CD4-positive, alpha-beta T cell (primary cell): ENCODE results near the gene ADGRG6. TPM values are rescaled to one million over a fixed set of nuclear protein-coding genes. Genes with fewer than 3 reads are reported as not detected.

Experiments used
- ATAC-seq: fragments of 200-7000 bp; cut with Tn5 transposase; one replicate; pipeline ENCODE4 v1.10.0; 2022; ENCODE audit warnings: mild to moderate bottlenecking; ENCODE audit not compliant: poor library complexity
- CTCF ChIA-PET: fragments of 350-600 bp; sonication (Branson Sonifier 250); formaldehyde crosslinking; loops from one replicate; lab custom pipeline; 2021; ENCODE audit warnings: antibody characterized with exemption, inconsistent platforms; lab: Charles Lee
- POLR2A ChIA-PET: fragments of 350-600 bp; sonication (Branson Sonifier 250); formaldehyde crosslinking; loops from one replicate; lab custom pipeline; 2021; ENCODE audit warnings: antibody characterized with exemption, inconsistent platforms; lab: Charles Lee
- DNase-seq, 14 experiments: peaks; one replicate each; pipeline ENCODE4 v3.0.0-alpha.2; 2013 to 2020; ENCODE audit warnings: mixed read lengths in 2 of 14
- H3K27ac ChIP-seq, 2 donors: one replicate each; pipeline versions ENCODE4 v1.5.1 to v1.7.0; 2013; ENCODE audit warnings: low read length in 2 of 2, low read depth in 1 of 2, mild to moderate bottlenecking in 1 of 2
- H3K27me3 ChIP-seq, 2 experiments: 1 replicate in 1 of 2; 2 replicates in 1 of 2; pipeline versions ENCODE4 v1.6.1 to v1.7.0; 2013; ENCODE audit warnings: low read length in 2 of 2, control low read depth in 1 of 2, mild to moderate bottlenecking in 1 of 2, moderate library complexity in 1 of 2; ENCODE audit not compliant: insufficient read depth in 2 of 2, control insufficient read depth in 1 of 2
- H3K36me3 ChIP-seq: one replicate; pipeline ENCODE4 v1.6.1; 2013; ENCODE audit warnings: low read length, control low read depth; ENCODE audit not compliant: insufficient read depth
- H3K4me1 ChIP-seq: one replicate; pipeline ENCODE4 v1.6.1; 2013; ENCODE audit warnings: low read length, control low read depth; ENCODE audit not compliant: insufficient read depth
- H3K4me3 ChIP-seq: one replicate; pipeline ENCODE4 v1.5.1; 2013; ENCODE audit warnings: mild to moderate bottlenecking, low read length, moderate library complexity
- H3K9me3 ChIP-seq, 2 experiments: 1 replicate in 1 of 2; 2 replicates in 1 of 2; pipeline versions ENCODE4 v1.6.1 to v1.7.0; 2013; ENCODE audit warnings: low read length in 2 of 2, mild to moderate bottlenecking in 2 of 2, control low read depth in 1 of 2, moderate library complexity in 1 of 2; ENCODE audit not compliant: control insufficient read depth in 1 of 2, insufficient read depth in 1 of 2
- H3K27ac Mint-ChIP-seq: one replicate; pipeline ENCODE4 v1.8.0; 2020; ENCODE audit warnings: mixed read lengths
- H3K27me3 Mint-ChIP-seq: one replicate; pipeline ENCODE4 v1.8.0; 2021; ENCODE audit warnings: mixed read lengths
- H3K36me3 Mint-ChIP-seq: one replicate; pipeline ENCODE4 v1.8.0; 2021; ENCODE audit warnings: low read depth, mixed read lengths
- H3K4me1 Mint-ChIP-seq: one replicate; pipeline ENCODE4 v1.8.0; 2021; ENCODE audit warnings: low read depth, mixed read lengths
- H3K4me3 Mint-ChIP-seq: one replicate; pipeline ENCODE4 v1.8.0; 2020; ENCODE audit warnings: mild to moderate bottlenecking, mixed read lengths
- H3K9me3 Mint-ChIP-seq: one replicate; pipeline ENCODE4 v1.8.0; 2020; ENCODE audit warnings: mixed read lengths
- intact Hi-C, 2 experiments: fragments of 100-400 bp; cut with DNase I in 1 of 2; cut with micrococcal nuclease in 1 of 2; formaldehyde crosslinking; loops; one replicate each; pipeline versions ENCODE4 v1.15.1 to v1.9.0; 2023 to 2025; cut with DNase I, micrococcal nuclease
- total RNA-seq, 174 experiments: library from RNA in 2 of 174; stranded (reverse) in 2 of 174; gene quantifications; one replicate each; pipeline ENCODE4 v1.2.3 and lab custom pipeline; 2021 to 2026
- TF ChIP-seq, protein P1 (sequence below): fragments of 200-600 bp; IDR thresholded peaks from one replicate; pipeline ENCODE4 v1.8.0; 2022; ENCODE audit warnings: antibody characterized with exemption, mild to moderate bottlenecking

ADGRG6 gene
- total RNA-seq, 2 experiments from 2014 or later = 0.31 to 0.63 TPM

- no peaks in the 10 kb centered on the region for H3K4me1 ChIP-seq
- CTCF ChIA-PET = no interaction called here
- H3K4me3 Mint-ChIP-seq = no peak overlapping the region
- H3K9me3 Mint-ChIP-seq = no peaks in the 10 kb centered on the region
- TF ChIP-seq, protein P1, sequence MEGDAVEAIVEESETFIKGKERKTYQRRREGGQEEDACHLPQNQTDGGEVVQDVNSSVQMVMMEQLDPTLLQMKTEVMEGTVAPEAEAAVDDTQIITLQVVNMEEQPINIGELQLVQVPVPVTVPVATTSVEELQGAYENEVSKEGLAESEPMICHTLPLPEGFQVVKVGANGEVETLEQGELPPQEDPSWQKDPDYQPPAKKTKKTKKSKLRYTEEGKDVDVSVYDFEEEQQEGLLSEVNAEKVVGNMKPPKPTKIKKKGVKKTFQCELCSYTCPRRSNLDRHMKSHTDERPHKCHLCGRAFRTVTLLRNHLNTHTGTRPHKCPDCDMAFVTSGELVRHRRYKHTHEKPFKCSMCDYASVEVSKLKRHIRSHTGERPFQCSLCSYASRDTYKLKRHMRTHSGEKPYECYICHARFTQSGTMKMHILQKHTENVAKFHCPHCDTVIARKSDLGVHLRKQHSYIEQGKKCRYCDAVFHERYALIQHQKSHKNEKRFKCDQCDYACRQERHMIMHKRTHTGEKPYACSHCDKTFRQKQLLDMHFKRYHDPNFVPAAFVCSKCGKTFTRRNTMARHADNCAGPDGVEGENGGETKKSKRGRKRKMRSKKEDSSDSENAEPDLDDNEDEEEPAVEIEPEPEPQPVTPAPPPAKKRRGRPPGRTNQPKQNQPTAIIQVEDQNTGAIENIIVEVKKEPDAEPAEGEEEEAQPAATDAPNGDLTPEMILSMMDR = no peak
- H3K4me1 Mint-ChIP-seq = peaks cover 25% of the 10 kb centered on the region
- no peaks in the 10 kb centered on the region for H3K27me3 Mint-ChIP-seq
- no peaks in the 10 kb centered on the region for H3K36me3 Mint-ChIP-seq
- ATAC-seq (no peak), DNase-seq (no peak)
- H3K9me3 ChIP-seq = no peaks in the 10 kb centered on the region
- POLR2A ChIA-PET = no interaction called here
- no peaks in the 10 kb centered on the region for H3K27me3 ChIP-seq
- no peak overlapping the region for H3K27ac ChIP-seq
- no peaks in the 10 kb centered on the region for H3K36me3 ChIP-seq
- no peak overlapping the region for H3K27ac Mint-ChIP-seq
- intact Hi-C loops = no loop called here
- no peak overlapping the region for H3K4me3 ChIP-seq
These were observed 102.9 kb downstream of the ADGRG6 start for GRCh38 chr6:142404751-142405150.

- intact Hi-C loops = no loop called here
- Histone ChIP-seq H3K36me3 (no peaks in the 10 kb centered on the region), H3K27ac (no peak overlapping the region), H3K27me3 (no peaks in the 10 kb centered on the region), H3K4me1 (no peaks in the 10 kb centered on the region), H3K9me3 (no peaks in the 10 kb centered on the region), H3K4me3 (no peak overlapping the region)
- Mint-ChIP-seq H3K27me3 (no peaks in the 10 kb centered on the region), H3K9me3 (no peaks in the 10 kb centered on the region), H3K4me3 (no peak overlapping the region), H3K4me1 (peaks cover 24% of the 10 kb centered on the region), H3K36me3 (no peaks in the 10 kb centered on the region), H3K27ac (no peak overlapping the region)
- CTCF ChIA-PET = no interaction called here
- no peak for ATAC-seq
- TF ChIP-seq, protein P1 = no peak
- DNase-seq = no peak
- POLR2A ChIA-PET = no interaction called here
These were observed 104.3 kb downstream of the ADGRG6 start for GRCh38 chr6:142406131-142406530.

DNA sequence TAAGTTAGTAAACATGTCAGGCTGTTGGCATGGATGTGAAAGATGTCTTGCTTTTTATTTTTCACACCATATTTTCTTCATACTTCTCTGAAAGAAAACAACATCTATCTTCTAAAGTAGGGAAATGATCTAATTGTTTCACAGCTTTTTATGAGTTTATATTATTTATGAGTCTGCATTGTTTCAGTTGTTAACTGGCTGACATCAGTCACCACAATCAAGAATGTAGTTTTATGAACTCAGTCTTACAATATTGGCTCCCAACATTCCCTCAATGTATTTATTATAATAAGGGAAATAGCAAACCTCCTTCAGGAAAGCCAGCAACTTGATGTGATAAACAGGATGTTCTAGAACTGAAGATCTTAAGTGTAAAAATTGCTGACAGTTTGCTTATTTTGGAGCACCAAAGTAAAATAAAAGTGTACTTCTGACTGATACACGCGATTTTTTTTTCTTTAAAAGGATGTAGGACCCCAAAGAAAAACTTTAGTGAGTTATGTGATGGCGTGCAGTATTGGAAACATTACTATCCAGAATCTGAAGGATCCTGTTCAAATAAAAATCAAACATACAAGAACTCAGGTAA is 106.0 kb downstream of the ADGRG6 start:
- no peaks in the 10 kb centered on the region for H3K36me3 ChIP-seq
- no peak for DNase-seq
- CTCF ChIA-PET = no interaction called here
- POLR2A ChIA-PET = no interaction called here
- ATAC-seq = no peak
- no peak overlapping the region for H3K4me3 ChIP-seq
- peaks cover 24% of the 10 kb centered on the region for H3K4me1 Mint-ChIP-seq
- H3K4me1 ChIP-seq = no peaks in the 10 kb centered on the region
- no peak overlapping the region for H3K27ac ChIP-seq
- H3K27me3 ChIP-seq = no peaks in the 10 kb centered on the region
- no peaks in the 10 kb centered on the region for H3K9me3 ChIP-seq
- no peak overlapping the region for H3K4me3 Mint-ChIP-seq
- no peak overlapping the region for H3K27ac Mint-ChIP-seq
- no peaks in the 10 kb centered on the region for H3K27me3 Mint-ChIP-seq
- H3K9me3 Mint-ChIP-seq = no peaks in the 10 kb centered on the region
- H3K36me3 Mint-ChIP-seq = no peaks in the 10 kb centered on the region
- TF ChIP-seq, protein P1 = no peak
- intact Hi-C loops = no loop called here
